GM21737 (cell line): ENCODE measurements around the gene SEC14L3.

Source experiments
- ATAC-seq: cut with Tn5 transposase; IDR thresholded peaks from one replicate; pipeline ENCODE4 v1.9.1; 2021; ENCODE audit warnings: mild to moderate bottlenecking, moderate library complexity; ENCODE audit not compliant: unreplicated experiment

SEC14L3 gene

GRCh38 chr22:30424534-30425326, 47.1 kb downstream of the SEC14L3 start:
- no peak for ATAC-seq

GRCh38 chr22:30423959-30424533, 47.8 kb downstream of the SEC14L3 start:
- peak; percentile 76 for ATAC-seq

GRCh38 chr22:30423301-30423958, 48.4 kb downstream of the SEC14L3 start:
- ATAC-seq = peak; percentile 24

- no peak for ATAC-seq
These were observed 49.1 kb downstream of the SEC14L3 start for GRCh38 chr22:30422481-30423300.

GRCh38 chr22:30421695-30422480, 49.9 kb downstream of the SEC14L3 start:
- no peak for ATAC-seq

GRCh38 chr22:30420347-30421125, 51.3 kb downstream of the SEC14L3 start:
- ATAC-seq = no peak

GRCh38 chr22:30416837-30417236, 55.0 kb downstream of the SEC14L3 start:
- no peak for ATAC-seq

GRCh38 chr22:30416403-30416802, 55.4 kb downstream of the SEC14L3 start:
- no peak for ATAC-seq

GRCh38 chr22:30414525-30415047, 57.2 kb downstream of the SEC14L3 start:
- ATAC-seq = no peak

- no peak for ATAC-seq
These were observed 57.9 kb downstream of the SEC14L3 start for GRCh38 chr22:30413745-30414524.

GRCh38 chr22:30413001-30413400, 58.8 kb downstream of the SEC14L3 start:
- no peak for ATAC-seq

- no peak for ATAC-seq
These were observed 60.0 kb downstream of the SEC14L3 start for GRCh38 chr22:30411780-30412179.
